Measurements from ENCODE around the gene EVI5L.

Gene EVI5L

DNA sequence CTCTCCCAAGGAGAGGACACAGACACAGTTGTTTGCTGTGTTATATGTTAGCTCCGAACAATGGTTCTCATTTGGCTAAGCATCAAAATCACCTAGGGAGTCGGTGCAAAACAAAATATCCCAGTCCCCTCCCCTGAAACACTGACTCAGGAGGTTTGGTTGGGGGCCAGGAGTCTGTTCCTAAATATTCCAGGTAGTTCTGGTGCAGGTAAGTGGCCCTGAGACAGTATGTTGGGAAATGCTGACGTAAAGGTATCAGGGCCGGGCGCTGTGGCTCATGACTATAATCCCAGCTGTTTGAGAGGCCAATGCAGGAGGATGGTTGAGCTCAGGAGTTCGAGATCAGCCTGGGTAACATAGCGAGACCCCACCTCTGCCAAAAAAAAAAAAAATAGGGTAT, 71.3 kb downstream of the EVI5L start:
- DNase-seq = no peak

- no peak for DNase-seq
These were observed 72.8 kb downstream of the EVI5L start for GRCh38 chr19:7902796-7903243.

DNA sequence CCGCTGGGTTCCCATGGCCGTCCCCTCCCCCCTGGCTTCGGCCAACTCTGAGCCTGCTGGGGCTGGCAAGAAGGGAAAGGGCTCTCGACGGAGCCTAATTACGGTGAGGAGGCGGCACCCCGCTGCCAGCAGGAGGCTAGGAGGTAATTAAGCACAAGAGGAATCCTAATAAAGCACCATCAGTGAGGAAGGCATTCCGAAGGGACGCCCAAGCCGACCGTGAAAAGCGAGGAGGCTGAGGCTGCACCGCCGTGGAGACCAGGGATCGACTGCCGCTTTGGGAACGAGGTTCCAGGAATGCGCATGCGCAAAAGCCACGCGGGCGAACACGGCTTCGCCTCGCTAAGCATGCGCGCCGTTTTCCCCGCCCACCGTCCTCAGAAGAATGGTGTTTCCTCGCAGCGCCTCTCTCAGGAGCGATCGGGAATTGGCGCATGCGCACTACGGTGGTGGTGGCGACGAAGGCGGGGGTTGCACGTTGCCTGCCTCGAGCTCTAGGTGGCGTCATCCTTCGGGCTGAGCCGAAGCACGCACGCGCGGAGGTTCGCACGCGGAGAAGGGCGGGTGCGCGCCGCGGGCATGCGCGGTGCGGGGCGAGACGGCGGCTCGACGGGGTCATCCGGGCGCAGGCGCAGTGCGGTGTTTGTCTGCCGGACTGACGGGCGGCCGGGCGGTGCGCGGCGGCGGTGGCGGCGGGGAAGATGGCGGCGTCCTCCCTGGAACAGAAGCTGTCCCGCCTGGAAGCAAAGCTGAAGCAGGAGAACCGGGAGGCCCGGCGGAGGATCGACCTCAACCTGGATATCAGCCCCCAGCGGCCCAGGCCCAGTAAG, 73.4 kb downstream of the EVI5L start, which contains the start of gene MAP2K7:
MAP2K7 (plus strand) TSS at position 634 of the 830 bp plus-strand sequence; CDS start at position 702, 68 bp downstream.
- DNase-seq = peak; percentile 100

DNA sequence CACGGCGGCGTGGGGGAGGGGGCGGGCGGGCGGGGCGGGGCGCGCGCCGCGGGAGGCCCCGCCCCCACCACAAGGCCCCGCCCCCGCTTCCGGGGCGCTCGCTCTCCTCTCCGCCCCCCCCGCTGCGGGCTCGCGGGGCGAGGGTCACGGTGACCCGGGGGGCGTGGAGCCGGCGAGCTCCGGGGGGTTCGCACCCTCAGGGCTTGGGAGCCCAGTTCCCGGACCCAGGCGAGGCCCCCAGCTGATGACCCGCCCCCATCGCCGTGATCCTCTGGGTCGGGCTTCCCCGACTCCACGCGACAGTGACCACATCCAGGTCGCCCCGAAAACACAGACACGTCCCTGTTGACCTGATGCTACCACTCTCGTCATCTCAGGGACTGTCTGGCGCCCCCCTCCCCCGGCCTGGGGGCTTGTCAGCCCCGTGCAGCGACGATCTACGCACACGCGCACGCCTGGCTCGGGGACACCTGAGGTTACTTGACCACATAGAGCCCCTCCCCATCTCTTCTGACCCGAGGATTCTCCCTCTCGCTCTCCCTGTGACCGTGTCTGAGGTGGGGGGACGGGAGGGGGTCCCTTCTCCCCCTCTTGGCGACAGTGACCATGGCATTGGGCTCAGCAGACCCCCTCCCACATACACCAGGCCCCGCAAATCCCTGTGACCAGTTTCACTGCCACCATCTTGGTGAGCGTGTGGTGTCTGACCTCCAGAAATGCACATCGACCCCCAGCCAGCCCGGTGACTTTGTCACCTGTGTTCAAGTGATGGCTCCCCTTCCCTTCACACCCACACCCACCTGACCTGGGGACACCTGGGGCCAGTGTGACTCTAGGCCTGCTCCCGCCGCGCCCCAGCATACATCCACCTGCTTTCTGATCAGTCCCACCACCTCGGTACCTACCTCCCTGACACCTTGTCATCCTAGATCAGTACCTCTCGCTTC, 74.3 kb downstream of the EVI5L start:
- DNase-seq = peak; percentile 63 to 82 (median 72)

DNA sequence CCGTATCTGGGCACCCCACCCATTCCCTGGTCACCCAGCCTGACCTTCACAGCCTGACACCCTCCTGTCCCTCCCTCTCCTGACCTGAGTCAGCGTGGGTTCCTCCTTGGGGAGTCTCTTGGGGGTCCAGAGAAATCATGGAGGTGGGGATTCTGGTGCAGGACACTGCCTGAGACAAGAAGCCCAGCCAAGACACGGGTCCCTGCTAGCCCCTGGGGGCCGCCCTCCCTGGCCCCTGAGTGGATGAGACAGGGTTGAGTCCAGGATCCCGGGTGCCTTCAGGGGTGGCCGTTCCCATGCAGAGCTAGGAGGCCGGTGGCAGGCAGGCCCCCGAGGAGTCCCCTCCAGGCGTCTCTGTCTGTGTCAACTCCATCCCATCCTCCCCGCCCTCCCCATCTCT, 75.2 kb downstream of the EVI5L start:
- DNase-seq = no peak

DNA sequence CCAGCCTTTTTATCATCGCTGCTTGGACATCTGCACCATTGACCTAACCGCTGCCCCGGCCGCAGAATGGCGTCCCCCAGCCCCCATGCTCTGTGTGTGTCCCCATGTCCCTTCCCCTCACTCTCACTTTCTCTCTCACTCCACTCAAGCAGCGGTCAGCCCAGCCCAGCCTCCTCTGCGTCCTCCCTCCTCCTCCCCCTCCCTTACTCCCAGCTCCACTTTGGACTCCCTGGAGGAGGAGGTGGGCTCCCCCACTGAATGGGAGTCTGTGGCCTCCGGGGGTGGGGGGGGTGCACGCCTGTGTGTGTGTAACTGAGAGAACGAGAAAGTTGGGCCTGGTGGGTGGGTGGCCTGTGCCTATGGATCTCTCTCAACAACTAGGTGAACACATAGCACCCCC, 75.8 kb downstream of the EVI5L start:
- DNase-seq = no peak

- DNase-seq = no peak
These were observed 77.1 kb downstream of the EVI5L start for GRCh38 chr19:7907122-7907521.

DNA sequence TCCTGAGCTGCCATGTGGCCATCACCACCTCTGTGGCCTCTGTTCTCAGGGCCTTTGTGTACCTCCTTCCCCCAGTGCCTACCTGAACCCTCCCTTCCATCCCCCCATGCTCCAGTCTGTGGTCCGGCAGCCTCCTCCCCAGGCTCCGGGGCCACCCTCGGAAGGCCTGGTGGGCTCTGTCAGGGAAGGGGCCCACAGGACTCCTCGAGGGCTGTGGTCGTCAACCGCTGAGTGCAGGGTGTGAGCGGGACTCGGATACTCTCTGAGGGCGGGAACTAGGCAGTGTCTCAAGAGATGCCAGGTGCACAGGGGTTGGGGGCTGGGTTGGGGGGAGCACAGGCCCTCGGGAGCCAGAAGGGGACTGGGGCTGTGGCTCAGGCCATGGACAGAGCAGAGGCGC, 77.5 kb downstream of the EVI5L start:
- DNase-seq = no peak

DNA sequence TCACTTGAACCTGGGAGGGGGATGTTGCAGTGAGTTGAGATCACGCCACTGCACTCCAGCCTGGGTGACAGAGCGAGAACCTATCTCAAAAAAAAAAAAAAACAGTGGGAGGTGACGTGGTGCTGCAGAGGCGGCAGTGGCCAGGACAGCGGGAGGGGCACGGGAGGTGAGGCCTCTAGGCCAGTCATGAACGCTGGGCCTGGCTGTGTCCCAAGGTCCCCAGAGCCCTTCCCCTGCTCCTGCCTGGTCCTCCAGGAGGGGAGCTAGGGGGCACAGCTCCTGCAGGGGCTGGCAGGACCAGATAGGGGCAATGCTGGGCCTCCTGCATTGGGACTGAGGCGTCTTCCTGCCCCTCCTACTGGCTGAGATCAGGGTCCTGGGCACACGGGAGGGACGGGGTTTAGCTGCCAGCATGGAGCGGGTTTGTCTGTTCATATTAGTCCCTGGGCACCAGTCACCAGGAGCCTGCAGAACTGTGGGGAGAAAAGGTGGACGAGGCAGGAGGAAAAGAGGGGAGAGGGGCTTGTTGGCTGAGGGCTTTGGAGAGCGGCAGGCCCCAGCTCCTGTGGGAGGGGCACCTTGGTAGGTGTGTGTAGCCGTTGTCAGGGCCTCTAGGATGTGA, 78.2 kb downstream of the EVI5L start:
- DNase-seq = no peak

- DNase-seq = no peak
These were observed 78.9 kb downstream of the EVI5L start for GRCh38 chr19:7908742-7909461.

- DNase-seq = no peak
These were observed 79.6 kb downstream of the EVI5L start for GRCh38 chr19:7909471-7910067.

DNA sequence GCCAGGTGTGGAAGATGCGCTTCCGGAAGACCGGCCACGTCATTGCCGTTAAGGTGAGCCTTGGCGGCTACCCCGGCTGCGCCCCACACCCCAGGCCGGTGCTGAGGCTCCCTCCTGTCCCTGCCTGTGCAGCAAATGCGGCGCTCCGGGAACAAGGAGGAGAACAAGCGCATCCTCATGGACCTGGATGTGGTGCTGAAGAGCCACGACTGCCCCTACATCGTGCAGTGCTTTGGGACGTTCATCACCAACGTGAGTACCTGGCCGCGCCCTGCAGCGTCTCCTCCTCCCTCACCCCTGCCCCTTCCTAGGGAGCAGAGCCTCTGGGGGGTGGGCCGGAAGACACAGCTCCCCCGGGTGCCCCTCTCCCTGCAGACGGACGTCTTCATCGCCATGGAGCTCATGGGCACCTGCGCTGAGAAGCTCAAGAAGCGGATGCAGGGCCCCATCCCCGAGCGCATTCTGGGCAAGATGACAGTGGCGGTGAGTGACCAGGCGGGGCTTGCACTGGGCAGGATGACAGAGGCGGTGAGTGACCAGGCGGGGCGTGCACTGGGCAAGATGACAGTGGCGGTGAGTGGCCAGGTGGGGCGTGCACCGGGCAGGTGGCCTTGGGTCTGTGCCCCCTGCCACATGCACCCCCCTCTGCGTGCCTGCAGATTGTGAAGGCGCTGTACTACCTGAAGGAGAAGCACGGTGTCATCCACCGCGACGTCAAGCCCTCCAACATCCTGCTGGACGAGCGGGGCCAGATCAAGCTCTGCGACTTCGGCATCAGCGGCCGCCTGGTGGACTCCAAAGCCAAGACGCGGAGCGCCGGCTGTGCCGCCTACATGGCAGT, 80.5 kb downstream of the EVI5L start:
- DNase-seq = no peak

- DNase-seq = no peak
These were observed 81.6 kb downstream of the EVI5L start for GRCh38 chr19:7911508-7912143.

DNA sequence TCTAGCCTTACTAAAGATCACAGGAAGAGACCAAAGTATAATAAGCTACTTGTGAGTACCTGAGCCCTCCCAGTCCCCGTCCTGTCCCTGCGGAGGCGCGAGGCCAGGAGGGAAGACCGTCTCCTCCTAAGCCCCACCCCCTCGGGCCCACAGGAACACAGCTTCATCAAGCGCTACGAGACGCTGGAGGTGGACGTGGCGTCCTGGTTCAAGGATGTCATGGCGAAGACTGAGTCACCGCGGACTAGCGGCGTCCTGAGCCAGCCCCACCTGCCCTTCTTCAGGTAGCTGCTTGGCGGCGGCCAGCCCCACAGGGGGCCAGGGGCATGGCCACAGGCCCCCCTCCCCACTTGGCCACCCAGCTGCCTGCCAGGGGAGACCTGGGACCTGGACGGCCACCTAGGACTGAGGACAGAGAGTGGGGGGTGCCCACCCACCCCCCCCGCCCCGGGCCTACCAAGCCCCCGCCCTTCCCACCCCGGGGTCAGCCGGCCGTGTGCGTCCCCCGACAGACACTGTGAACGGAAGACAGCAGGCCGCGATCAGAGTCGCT, 82.2 kb downstream of the EVI5L start:
- no peak for DNase-seq

DNA sequence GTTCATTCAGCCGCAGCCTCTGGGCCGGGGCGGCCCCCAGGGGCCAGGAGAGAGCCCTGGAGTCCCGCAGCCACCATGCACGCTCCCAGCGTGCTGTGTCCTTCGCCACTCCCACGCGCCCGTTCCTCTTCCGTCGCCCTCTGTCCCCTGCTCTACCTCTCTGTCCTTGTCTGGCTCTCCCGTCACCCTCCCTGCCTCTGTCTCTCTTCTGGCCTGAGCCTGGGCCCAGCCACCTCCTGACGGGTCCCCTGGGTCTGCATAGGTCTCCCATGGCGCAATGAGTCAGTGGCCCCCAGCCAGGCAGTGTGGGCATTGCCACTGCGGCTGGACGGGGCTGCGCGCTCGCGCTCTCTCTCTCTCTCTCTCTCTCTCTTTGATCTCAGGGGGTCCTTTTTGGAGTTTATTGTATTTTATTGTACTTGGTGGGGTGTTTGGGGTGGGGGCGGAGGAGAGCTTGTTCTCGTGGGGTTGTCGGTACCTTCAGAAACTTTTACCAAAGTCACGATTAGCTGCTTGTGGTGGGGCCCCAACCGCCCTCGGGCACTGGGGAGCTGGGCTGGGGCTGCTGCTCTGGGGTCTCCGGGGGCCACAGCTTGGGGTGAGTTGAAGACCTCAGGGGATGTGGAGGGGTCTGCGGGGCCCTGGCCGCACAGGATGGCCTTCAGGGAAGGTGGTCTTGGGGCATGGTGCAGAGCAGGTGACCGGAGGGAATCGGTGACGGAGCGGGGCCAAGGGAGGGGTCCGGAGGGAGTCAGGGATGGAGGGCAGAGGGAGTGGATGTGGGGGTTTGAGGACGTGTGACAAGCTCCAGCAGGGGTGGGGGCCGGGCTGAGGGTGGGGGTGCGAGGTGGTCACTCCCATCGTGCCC, 82.9 kb downstream of the EVI5L start:
- no peak for DNase-seq

DNA sequence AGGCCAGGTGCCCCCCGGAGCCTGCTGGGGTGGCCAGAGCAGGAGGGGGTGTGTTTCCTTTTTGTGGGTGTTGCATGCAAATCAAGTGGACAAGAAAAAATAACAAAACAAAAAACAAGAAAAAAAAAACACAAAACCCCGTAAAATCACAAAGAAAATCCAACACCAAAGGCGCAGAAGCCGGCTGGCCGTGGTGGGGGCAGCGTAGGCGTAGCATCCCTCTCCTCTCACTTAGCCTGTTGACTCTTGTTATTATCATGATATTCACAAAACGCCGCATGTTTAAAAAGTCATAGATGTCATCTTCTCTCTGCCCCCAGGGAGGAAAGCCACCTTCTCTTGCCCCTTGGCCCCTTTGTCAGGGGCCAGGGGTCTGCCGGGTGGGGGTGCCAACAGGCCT, 83.6 kb downstream of the EVI5L start:
- DNase-seq = no peak

DNA sequence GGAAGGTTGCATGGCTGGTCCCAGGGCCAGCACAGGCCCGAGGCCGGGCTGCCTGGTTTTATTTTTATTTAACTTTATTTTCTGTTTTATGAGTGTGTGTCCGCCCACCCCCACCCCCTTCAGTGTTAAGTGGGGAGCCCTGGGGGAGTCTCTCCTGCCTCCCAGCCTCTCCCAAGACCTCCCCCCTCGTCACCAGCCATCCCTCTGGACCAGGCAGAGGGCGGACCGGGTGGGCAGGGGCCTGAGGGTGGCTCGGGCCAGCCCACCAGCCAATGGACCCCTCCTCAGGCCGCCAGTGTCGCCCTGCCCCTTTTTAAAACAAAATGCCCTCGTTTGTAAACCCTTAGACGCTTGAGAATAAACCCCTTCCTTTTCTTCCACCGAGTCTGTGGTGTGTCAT, 84.1 kb downstream of the EVI5L start:
- no peak for DNase-seq
